Measurements from ENCODE around the gene C11orf86. TPM values are rescaled to one million over a fixed set of nuclear protein-coding genes. Genes with fewer than 3 reads are reported as not detected.

Gene C11orf86
- total and polyA plus RNA-seq, 2 of the 8 experiments (the other 6 are each of a cell fraction or from before 2014, with no cell fraction given), result 0.91 to 0.97 TPM

DNA sequence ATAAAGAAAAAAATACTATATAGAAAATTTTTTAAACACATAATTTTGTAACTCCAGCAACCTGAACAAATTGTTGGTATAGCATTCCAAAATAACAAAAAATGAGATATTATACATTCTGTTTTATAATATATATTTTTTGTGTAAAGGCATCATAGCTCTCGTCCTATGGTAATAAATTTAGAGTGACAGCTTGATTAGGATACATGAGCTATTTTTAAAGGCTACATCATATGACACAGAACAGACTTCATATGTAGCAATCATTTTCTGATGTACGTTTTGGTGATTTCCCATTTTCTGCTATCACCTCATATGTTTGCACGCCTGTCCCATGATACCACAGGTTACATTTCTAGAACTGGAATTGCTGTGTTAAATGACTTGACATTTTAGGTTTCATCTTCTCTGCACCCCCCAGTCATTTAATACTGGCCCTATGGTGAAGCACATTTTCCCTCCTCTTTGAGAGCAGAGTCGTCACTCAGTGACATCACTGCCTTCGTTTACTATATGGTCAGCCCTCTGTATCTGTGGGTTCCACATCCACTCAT lies 36.4 kb upstream of the C11orf86 start:
- Histone ChIP-seq H3K23me2 (ENCODE audit: low read depth, low read length) (no peaks in the 10 kb centered on the region), H2AFZ (ENCODE audit: low read length) (no peak overlapping the region), H2BK20ac (ENCODE audit: low read length) (no peak overlapping the region), H3K4me2 (ENCODE audit: insufficient read depth in 1 of 2, low read depth in 2 of 2, low read length in 2 of 2) (no peak overlapping the region), H3K4ac (replicated peaks; ENCODE audit: insufficient read length, low read depth, low read length) (no peak overlapping the region), H3K4me1 (replicated peaks in 1 of 4; ENCODE audit: control insufficient read depth in 3 of 4, insufficient read depth in 4 of 4, low read length in 3 of 4) (no peaks in the 10 kb centered on the region), H2BK120ac (replicated peaks; ENCODE audit: low read depth, low read length) (no peak overlapping the region), H3K79me2 (ENCODE audit: control insufficient read depth in 1 of 2, insufficient read depth in 2 of 2, low read length in 2 of 2) (no peaks in the 10 kb centered on the region), H3K27ac (ENCODE audit: low read depth, low read length) (no peak overlapping the region), H4K5ac (ENCODE audit: insufficient read length, low read depth, low read length) (no peak overlapping the region), H4K8ac (ENCODE audit: extremely low read depth, insufficient read depth, low read length) (no peak overlapping the region), H2BK5ac (ENCODE audit: low read depth, low read length) (no peak overlapping the region), H2AK5ac (ENCODE audit: low read depth, low read length) (no peak overlapping the region), H3K27me3 (replicated peaks in 1 of 4; ENCODE audit: control insufficient read depth in 3 of 4, extremely low read depth in 1 of 4, insufficient read depth in 3 of 4, low read length in 3 of 4) (no peaks in the 10 kb centered on the region), H3K79me1 (ENCODE audit: low read depth, low read length) (no peaks in the 10 kb centered on the region; the same call in 1 of the 2 replicates), H4K20me1 (replicated peaks in 1 of 2; ENCODE audit: control insufficient read depth in 1 of 2, insufficient read depth in 2 of 2, low read length in 2 of 2) (no peaks in the 10 kb centered on the region), H3K9ac (replicated peaks in 1 of 4; ENCODE audit: extremely low read depth in 1 of 4, low read depth in 3 of 4, low read length in 3 of 4) (no peak overlapping the region), H3K18ac (ENCODE audit: extremely low read depth, low read length) (no peak overlapping the region), H3K36me3 (ENCODE audit: control insufficient read depth in 2 of 4, insufficient read depth in 4 of 4, low read length in 3 of 4) (no peaks in the 10 kb centered on the region; a peak in 1 of 8 replicates), H4K91ac (replicated peaks; ENCODE audit: insufficient read length, low read length) (no peak overlapping the region), H3K56ac (replicated peaks; ENCODE audit: insufficient read length, low read depth, low read length) (no peak overlapping the region), H3K14ac (ENCODE audit: insufficient read length) (no peak overlapping the region), H3K23ac (ENCODE audit: insufficient read length) (no peak overlapping the region), H3K9me3 (ENCODE audit: insufficient read depth in 2 of 2, low read depth in 1 of 2, low read length in 1 of 2) (no peaks in the 10 kb centered on the region), H3K4me3 (ENCODE audit: extremely low read depth in 1 of 4, insufficient read depth in 2 of 4, low read depth in 3 of 4, low read length in 4 of 4) (no peak overlapping the region), H2BK12ac (ENCODE audit: low read depth, low read length) (no peak overlapping the region), H2BK15ac (ENCODE audit: low read length) (no peak overlapping the region)
- TF ChIP-seq, protein P1, sequence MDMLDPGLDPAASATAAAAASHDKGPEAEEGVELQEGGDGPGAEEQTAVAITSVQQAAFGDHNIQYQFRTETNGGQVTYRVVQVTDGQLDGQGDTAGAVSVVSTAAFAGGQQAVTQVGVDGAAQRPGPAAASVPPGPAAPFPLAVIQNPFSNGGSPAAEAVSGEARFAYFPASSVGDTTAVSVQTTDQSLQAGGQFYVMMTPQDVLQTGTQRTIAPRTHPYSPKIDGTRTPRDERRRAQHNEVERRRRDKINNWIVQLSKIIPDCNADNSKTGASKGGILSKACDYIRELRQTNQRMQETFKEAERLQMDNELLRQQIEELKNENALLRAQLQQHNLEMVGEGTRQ (IDR thresholded peaks at IDR 0.05; ENCODE audit: low read length), result no peak
- TF ChIP-seq BACH1 (IDR thresholded peaks at IDR 0.05; ENCODE audit: low read length), result no peak
- TF ChIP-seq POLR2AphosphoS5 (IDR thresholded peaks at IDR 0.05; ENCODE audit: low read depth, low read length), result no peak
- no peak for TF ChIP-seq CTBP2 (IDR thresholded peaks at IDR 0.05; ENCODE audit: borderline replicate concordance, insufficient read depth, insufficient read length, low read length)
- TF ChIP-seq HDAC6 (IDR thresholded peaks at IDR 0.05; ENCODE audit: low read depth, low read length), result no peak
- TF ChIP-seq EGR1 (IDR thresholded peaks at IDR 0.05; ENCODE audit: borderline replicate concordance, low read depth, low read length), result no peak
- no peak for TF ChIP-seq CREB1 (IDR thresholded peaks at IDR 0.05)
- no peak for TF ChIP-seq TBP (IDR thresholded peaks at IDR 0.05; ENCODE audit: low read depth, low read length)
- no peak for TF ChIP-seq CBX5 (IDR thresholded peaks at IDR 0.05; ENCODE audit: low read depth, low read length)
- TF ChIP-seq CEBPB (IDR thresholded peaks at IDR 0.05; ENCODE audit: low read depth, low read length), result no peak
- no peak for TF ChIP-seq TAF1 (IDR thresholded peaks at IDR 0.05; ENCODE audit: low read depth, low read length)
- TF ChIP-seq JUND (IDR thresholded peaks at IDR 0.05; ENCODE audit: low read length), result no peak
- no peak for TF ChIP-seq GTF2F1 (IDR thresholded peaks at IDR 0.05; ENCODE audit: borderline replicate concordance, low read depth, low read length)
- TF ChIP-seq RBBP5 (IDR thresholded peaks at IDR 0.05; ENCODE audit: borderline replicate concordance, low read depth, low read length), result no peak
- TF ChIP-seq TAF7 (optimal IDR thresholded peaks at IDR 0.05; ENCODE audit: borderline replicate concordance, low read depth, low read length), result no peak
- POLR2A ChIA-PET (ENCODE audit: partially characterized antibody), result no interaction called here
- CTCF ChIA-PET (ENCODE audit: partially characterized antibody), result no interaction called here
- 92% methylated on average over 5 of the region's 5 CpGs; no CpG with 5 or more reads in 1 of the 2 experiments for WGBS, 2 experiments (ENCODE audit: extremely low coverage in 1 of 2, insufficient coverage in 1 of 2, insufficient read length in 1 of 2, insufficient replicate concordance in 2 of 2, low coverage in 1 of 2, low lambda C conversion rate in 2 of 2, missing lambda C conversion rate in 1 of 2)
- FAIRE-seq (no peak), DNase-seq (ENCODE audit: low read depth in 1 of 2, low spot score in 2 of 2) (no peak)
